ENCODE data around the gene ANAPC2.

DNA sequence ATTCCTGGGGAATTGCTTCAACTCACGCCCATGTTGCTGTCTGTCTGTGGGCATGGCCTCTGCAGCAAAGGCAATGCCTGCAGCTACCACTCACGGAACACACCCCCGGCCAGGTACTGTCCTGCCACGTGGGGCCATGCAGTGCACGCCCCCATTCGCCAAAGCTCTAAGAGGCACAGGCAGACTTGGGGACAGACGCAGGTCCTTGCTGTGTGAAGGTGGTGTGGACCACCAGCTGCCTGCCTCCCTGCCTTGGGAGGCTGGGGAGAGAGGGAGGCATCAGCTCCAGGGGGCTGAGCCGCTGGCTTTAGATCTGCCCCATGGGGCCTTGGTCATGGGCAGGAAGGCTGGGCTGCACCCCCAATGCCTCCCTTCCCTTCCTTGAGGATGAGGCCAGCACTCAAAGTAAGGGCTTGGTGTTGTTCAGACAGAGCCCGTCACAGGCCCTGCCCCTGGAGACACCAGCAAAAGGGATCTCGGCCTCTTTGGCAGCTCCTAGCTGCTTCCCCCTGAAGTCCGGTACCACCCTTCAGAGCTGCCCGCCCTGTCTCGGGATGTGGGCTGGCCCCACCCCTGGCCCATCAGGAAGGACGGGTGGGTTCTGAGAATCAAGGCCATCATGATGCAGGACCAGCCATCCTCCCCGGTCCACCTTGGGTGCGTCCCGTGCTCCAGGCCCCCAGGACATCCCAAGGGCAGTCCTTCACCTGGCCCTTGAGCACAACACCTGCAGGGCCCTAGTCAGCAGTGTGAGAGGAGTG is 47.1 kb downstream of the ANAPC2 start:
- TF ChIP-seq, protein P1, sequence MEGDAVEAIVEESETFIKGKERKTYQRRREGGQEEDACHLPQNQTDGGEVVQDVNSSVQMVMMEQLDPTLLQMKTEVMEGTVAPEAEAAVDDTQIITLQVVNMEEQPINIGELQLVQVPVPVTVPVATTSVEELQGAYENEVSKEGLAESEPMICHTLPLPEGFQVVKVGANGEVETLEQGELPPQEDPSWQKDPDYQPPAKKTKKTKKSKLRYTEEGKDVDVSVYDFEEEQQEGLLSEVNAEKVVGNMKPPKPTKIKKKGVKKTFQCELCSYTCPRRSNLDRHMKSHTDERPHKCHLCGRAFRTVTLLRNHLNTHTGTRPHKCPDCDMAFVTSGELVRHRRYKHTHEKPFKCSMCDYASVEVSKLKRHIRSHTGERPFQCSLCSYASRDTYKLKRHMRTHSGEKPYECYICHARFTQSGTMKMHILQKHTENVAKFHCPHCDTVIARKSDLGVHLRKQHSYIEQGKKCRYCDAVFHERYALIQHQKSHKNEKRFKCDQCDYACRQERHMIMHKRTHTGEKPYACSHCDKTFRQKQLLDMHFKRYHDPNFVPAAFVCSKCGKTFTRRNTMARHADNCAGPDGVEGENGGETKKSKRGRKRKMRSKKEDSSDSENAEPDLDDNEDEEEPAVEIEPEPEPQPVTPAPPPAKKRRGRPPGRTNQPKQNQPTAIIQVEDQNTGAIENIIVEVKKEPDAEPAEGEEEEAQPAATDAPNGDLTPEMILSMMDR (IDR thresholded peaks at IDR 0.05), result no peak
- no peak for TF ChIP-seq EZH2 (IDR thresholded peaks at IDR 0.05)
